H9 (cell line): Measurements from ENCODE around the gene VWA5B1. TPM values are rescaled to one million over a fixed set of nuclear protein-coding genes. Genes with fewer than 3 reads are reported as not detected.

Experiments
- DNase-seq: peaks from one replicate; pipeline ENCODE4 v3.0.0-alpha.2; 2017
- H2AFZ ChIP-seq: one replicate; pipeline ENCODE4 v1.6.1; 2013; ENCODE audit warnings: mild to moderate bottlenecking, low read length, control low read depth, moderate library complexity
- H2AK5ac ChIP-seq: 2 replicates; pipeline ENCODE4 v1.6.1; 2013; ENCODE audit warnings: low read length, control low read depth, mixed read lengths; ENCODE audit not compliant: insufficient read length
- H2BK120ac ChIP-seq: one replicate; pipeline ENCODE4 v1.6.1; 2013; ENCODE audit warnings: low read depth, mild to moderate bottlenecking, low read length, control low read depth, inconsistent platforms; ENCODE audit not compliant: poor library complexity, severe bottlenecking
- H2BK12ac ChIP-seq: 2 replicates; pipeline ENCODE4 v1.6.1; 2013; ENCODE audit warnings: low read length, control low read depth, mixed read lengths, low read depth; ENCODE audit not compliant: insufficient read length
- H2BK15ac ChIP-seq: 2 replicates; pipeline ENCODE4 v1.6.1; 2013; ENCODE audit warnings: low read depth, low read length, control low read depth
- H2BK20ac ChIP-seq: one replicate; pipeline ENCODE4 v1.6.1; 2013; ENCODE audit warnings: low read depth, mild to moderate bottlenecking, low read length, control low read depth, inconsistent platforms; ENCODE audit not compliant: poor library complexity, severe bottlenecking
- H2BK5ac ChIP-seq: 2 replicates; pipeline ENCODE4 v1.6.1; 2013; ENCODE audit warnings: low read length, control low read depth, mixed read lengths; ENCODE audit not compliant: insufficient read length
- H3K14ac ChIP-seq: 2 replicates; pipeline ENCODE4 v1.6.1; 2013; ENCODE audit warnings: low read length, control low read depth; ENCODE audit not compliant: insufficient read depth
- H3K18ac ChIP-seq: 2 replicates; pipeline ENCODE4 v1.6.1; 2013; ENCODE audit warnings: low read depth, mild to moderate bottlenecking, mixed read lengths, low read length, control low read depth; ENCODE audit not compliant: insufficient read length
- H3K23ac ChIP-seq: 2 replicates; pipeline ENCODE4 v1.6.1; 2013; ENCODE audit warnings: low read length, control low read depth, mixed read lengths, low read depth; ENCODE audit not compliant: insufficient read length
- H3K23me2 ChIP-seq: 2 replicates; pipeline ENCODE4 v1.6.1; 2013; ENCODE audit warnings: low read depth, mild to moderate bottlenecking, mixed read lengths, low read length, control low read depth; ENCODE audit not compliant: insufficient read length, poor library complexity, severe bottlenecking
- H3K27ac ChIP-seq: 2 replicates; pipeline ENCODE4 v1.5.1; 2013; ENCODE audit warnings: low read length, control low read depth, mixed read lengths, low read depth; ENCODE audit not compliant: insufficient read length
- H3K27me3 ChIP-seq: 2 replicates; pipeline ENCODE4 v1.6.1; 2013; ENCODE audit warnings: low read length, control low read depth, inconsistent platforms; ENCODE audit not compliant: insufficient read depth
- H3K4ac ChIP-seq: 2 replicates; pipeline ENCODE4 v1.6.1; 2013; ENCODE audit warnings: low read depth, mild to moderate bottlenecking, control low read depth, inconsistent platforms, low read length, moderate library complexity
- H3K4me1 ChIP-seq: 2 replicates; pipeline ENCODE4 v1.6.1; 2013; ENCODE audit warnings: low read length, control low read depth, inconsistent platforms; ENCODE audit not compliant: insufficient read depth
- H3K4me2 ChIP-seq: 2 replicates; pipeline ENCODE4 v1.6.1; 2013; ENCODE audit warnings: low read length, control low read depth, mixed read lengths; ENCODE audit not compliant: insufficient read length, insufficient read depth
- H3K56ac ChIP-seq: 2 replicates; pipeline ENCODE4 v1.6.1; 2013; ENCODE audit warnings: low read depth, mild to moderate bottlenecking, mixed read lengths, low read length, control low read depth; ENCODE audit not compliant: insufficient read length
- H3K79me1 ChIP-seq: 2 replicates; pipeline ENCODE4 v1.6.1; 2013; ENCODE audit warnings: low read depth, mild to moderate bottlenecking, moderate library complexity, low read length, control low read depth, inconsistent platforms; ENCODE audit not compliant: insufficient read depth, poor library complexity, severe bottlenecking
- H3K79me2 ChIP-seq: 2 replicates; pipeline ENCODE4 v1.6.1; 2013; ENCODE audit warnings: low read length, control low read depth, inconsistent platforms; ENCODE audit not compliant: insufficient read depth
- H3K9ac ChIP-seq: 2 replicates; pipeline ENCODE4 v1.6.1; 2013; ENCODE audit warnings: low read length, control low read depth, mixed read lengths; ENCODE audit not compliant: insufficient read length; ENCODE audit errors: extremely low read depth
- H3K9me3 ChIP-seq: one replicate; pipeline ENCODE4 v1.6.1; 2013; ENCODE audit warnings: low read depth, low read length, inconsistent platforms; ENCODE audit not compliant: control insufficient read depth
- H3T11ph ChIP-seq: one replicate; pipeline ENCODE4 v1.6.1; 2013; ENCODE audit warnings: mild to moderate bottlenecking, low read length, control low read depth, inconsistent platforms
- H4K20me1 ChIP-seq: one replicate; pipeline ENCODE4 v1.6.1; 2013; ENCODE audit not compliant: control insufficient read depth, insufficient read length, insufficient read depth
- H4K5ac ChIP-seq: 2 replicates; pipeline ENCODE4 v1.6.1; 2013; ENCODE audit warnings: low read depth, mild to moderate bottlenecking, mixed read lengths, low read length, control low read depth; ENCODE audit not compliant: insufficient read length
- H4K8ac ChIP-seq: replicated peaks from 2 replicates; pipeline ENCODE4 v1.6.1; 2013; ENCODE audit warnings: low read length, control low read depth, mixed read lengths, low read depth; ENCODE audit not compliant: insufficient read length
- H4K91ac ChIP-seq: 2 replicates; pipeline ENCODE4 v1.6.1; 2013; ENCODE audit warnings: low read depth, mild to moderate bottlenecking, moderate library complexity, mixed read lengths, low read length, control low read depth; ENCODE audit not compliant: insufficient read length
- H3K27ac Mint-ChIP-seq, 3 experiments: 2 replicates in 2 of 3; 3 replicates in 1 of 3; pipeline ENCODE4 v1.8.0; 2020 to 2021; ENCODE audit warnings: mixed read lengths in 3 of 3, mild to moderate bottlenecking in 1 of 3, moderate library complexity in 1 of 3
- H3K27me3 Mint-ChIP-seq: 2 replicates; pipeline ENCODE4 v1.8.0; 2021; ENCODE audit warnings: low read depth, mild to moderate bottlenecking, moderate library complexity, mixed read lengths
- H3K36me3 Mint-ChIP-seq, 3 experiments: 2 replicates in 2 of 3; 3 replicates in 1 of 3; pipeline ENCODE4 v1.8.0; 2020 to 2021; ENCODE audit warnings: low read depth in 3 of 3, mixed read lengths in 3 of 3; ENCODE audit not compliant: insufficient read depth in 1 of 3
- H3K4me1 Mint-ChIP-seq, 2 experiments: 2 replicates each; pipeline ENCODE4 v1.8.0; 2020; ENCODE audit warnings: mixed read lengths in 2 of 2
- H3K4me3 Mint-ChIP-seq, 2 experiments: 2 replicates in 1 of 2; 3 replicates in 1 of 2; pipeline ENCODE4 v1.8.0; 2020 to 2021; ENCODE audit warnings: mild to moderate bottlenecking in 2 of 2, mixed read lengths in 2 of 2, moderate library complexity in 1 of 2
- H3K9me3 Mint-ChIP-seq, 2 experiments: 2 replicates in 1 of 2; 3 replicates in 1 of 2; pipeline ENCODE4 v1.8.0; 2020; ENCODE audit warnings: mild to moderate bottlenecking in 2 of 2, mixed read lengths in 2 of 2, moderate library complexity in 1 of 2
- WGBS: extraction: QIAGEN DNeasy Blood & Tissue Kit; methylation state at CpG from one replicate; pipeline ENCODE4 v1.1.7; 2013; ENCODE audit warnings: missing lambda C conversion rate, low lambda C conversion rate, mixed read lengths; ENCODE audit not compliant: insufficient read length; ENCODE audit errors: extremely low coverage; 5-methylcytosine and 5-hydroxymethylcytosine counted together
- total RNA-seq: library from RNA; stranded (reverse); gene quantifications from 2 replicates; pipeline ENCODE4 v1.2.1, GENCODE V29; 2021
- TF ChIP-seq, protein P1 (sequence below): fragments of 200-600 bp; sonication (generic); conservative IDR thresholded peaks from 3 replicates; pipeline ENCODE4 v1.8.0; 2021; ENCODE audit warnings: antibody characterized with exemption, mild to moderate bottlenecking

VWA5B1 gene
- total RNA-seq, 1 experiment from 2014 or later: not detected

DNA sequence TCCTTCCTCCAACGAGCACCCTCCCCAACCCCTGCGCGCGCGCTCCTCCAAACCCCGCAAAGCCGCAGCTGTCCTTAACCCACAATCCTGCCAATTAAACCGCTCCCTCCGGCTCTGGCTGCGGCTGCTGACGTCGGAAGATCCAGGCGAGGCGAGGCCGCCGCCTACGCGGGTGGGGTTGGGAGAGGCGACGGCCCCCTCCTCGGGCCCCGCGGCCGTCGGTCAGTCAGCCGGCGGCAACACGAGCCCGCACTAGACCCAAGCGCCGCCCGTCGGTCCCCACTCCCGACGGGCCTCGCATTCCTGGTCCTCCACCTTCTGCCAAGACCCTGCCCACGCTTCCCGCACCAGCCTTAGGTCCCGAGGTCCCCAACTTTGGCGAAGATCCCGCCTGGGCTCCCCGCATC, 75.4 kb downstream of the VWA5B1 start:
- Histone ChIP-seq H2BK120ac (no peak overlapping the region), H3K23ac (no peak overlapping the region), H3K14ac (no peak overlapping the region; the same call in 1 of the 2 replicates), H3K27ac (no peak overlapping the region), H3K9ac (no peak overlapping the region), H3K18ac (no peak overlapping the region), H3K4ac (no peak overlapping the region), H3K9me3 (no peaks in the 10 kb centered on the region), H3K56ac (no peak overlapping the region), H3K79me2 (no peaks in the 10 kb centered on the region), H3K27me3 (peaks cover 17% of the 10 kb centered on the region; the same call in 1 of the 2 replicates), H2BK20ac (no peak overlapping the region), H3K4me2 (peak overlapping the region; percentile 45), H2AK5ac (no peak overlapping the region), H3K23me2 (peaks cover 12% of the 10 kb centered on the region), H4K8ac (no peak overlapping the region), H4K5ac (no peak overlapping the region), H3K79me1 (no peaks in the 10 kb centered on the region), H4K91ac (no peak overlapping the region), H4K20me1 (no peaks in the 10 kb centered on the region), H2BK12ac (no peak overlapping the region), H3K4me1 (no peaks in the 10 kb centered on the region), H2BK5ac (no peak overlapping the region), H2AFZ (no peak overlapping the region), H3T11ph (no peak overlapping the region), H2BK15ac (no peak overlapping the region)
- Mint-ChIP-seq H3K27ac (peak overlapping the region in 1 of 3 experiments; percentile 74; a peak in 1 of 7 replicates), H3K4me3 (peak overlapping the region; percentile 63 to 80), H3K36me3 (no peaks in the 10 kb centered on the region; a peak in 1 of 7 replicates), H3K9me3 (no peaks in the 10 kb centered on the region; a peak in 2 of 5 replicates), H3K4me1 (peaks cover 0 to 10% of the 10 kb centered on the region in 2 experiments; a peak in 2 of 4 replicates), H3K27me3 (peaks cover 94% of the 10 kb centered on the region)
- WGBS: no CpG with 5 or more reads among the region's 42 CpGs
- peak; percentile 47 for DNase-seq
- TF ChIP-seq, protein P1, sequence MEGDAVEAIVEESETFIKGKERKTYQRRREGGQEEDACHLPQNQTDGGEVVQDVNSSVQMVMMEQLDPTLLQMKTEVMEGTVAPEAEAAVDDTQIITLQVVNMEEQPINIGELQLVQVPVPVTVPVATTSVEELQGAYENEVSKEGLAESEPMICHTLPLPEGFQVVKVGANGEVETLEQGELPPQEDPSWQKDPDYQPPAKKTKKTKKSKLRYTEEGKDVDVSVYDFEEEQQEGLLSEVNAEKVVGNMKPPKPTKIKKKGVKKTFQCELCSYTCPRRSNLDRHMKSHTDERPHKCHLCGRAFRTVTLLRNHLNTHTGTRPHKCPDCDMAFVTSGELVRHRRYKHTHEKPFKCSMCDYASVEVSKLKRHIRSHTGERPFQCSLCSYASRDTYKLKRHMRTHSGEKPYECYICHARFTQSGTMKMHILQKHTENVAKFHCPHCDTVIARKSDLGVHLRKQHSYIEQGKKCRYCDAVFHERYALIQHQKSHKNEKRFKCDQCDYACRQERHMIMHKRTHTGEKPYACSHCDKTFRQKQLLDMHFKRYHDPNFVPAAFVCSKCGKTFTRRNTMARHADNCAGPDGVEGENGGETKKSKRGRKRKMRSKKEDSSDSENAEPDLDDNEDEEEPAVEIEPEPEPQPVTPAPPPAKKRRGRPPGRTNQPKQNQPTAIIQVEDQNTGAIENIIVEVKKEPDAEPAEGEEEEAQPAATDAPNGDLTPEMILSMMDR: no peak
